Progenitor cell of endocrine pancreas (in vitro differentiated cells): ENCODE results near the gene WNK2. TPM values are rescaled to one million over a fixed set of nuclear protein-coding genes. Genes with fewer than 3 reads are reported as not detected.
"Not testable (repeated sequence)": the region's sequence is repeated elsewhere in the genome, so short reads cannot be mapped to it uniquely, and the experiment has no call there.

Source experiments
- DNase-seq: peaks from one replicate; pipeline ENCODE4 v3.0.0; 2021; ENCODE audit warnings: low spot score; ENCODE audit not compliant: unreplicated experiment
- H3K27ac Mint-ChIP-seq: 2 replicates; pipeline ENCODE4 v1.8.0; 2021; ENCODE audit warnings: mild to moderate bottlenecking, moderate library complexity, mixed read lengths
- H3K27me3 Mint-ChIP-seq: 2 replicates; pipeline ENCODE4 v1.8.0; 2021; ENCODE audit warnings: mixed read lengths
- H3K36me3 Mint-ChIP-seq: 2 replicates; pipeline ENCODE4 v1.8.0; 2022; ENCODE audit warnings: mixed read lengths; ENCODE audit not compliant: insufficient read depth
- H3K4me1 Mint-ChIP-seq: 2 replicates; pipeline ENCODE4 v1.8.0; 2021; ENCODE audit warnings: low read depth, mixed read lengths
- H3K4me3 Mint-ChIP-seq: 2 replicates; pipeline ENCODE4 v1.8.0; 2021; ENCODE audit warnings: low read depth, mild to moderate bottlenecking, moderate library complexity, mixed read lengths
- H3K9me3 Mint-ChIP-seq: 2 replicates; pipeline ENCODE4 v1.8.0; 2021; ENCODE audit warnings: low read depth, mixed read lengths
- total RNA-seq: library from RNA; stranded (reverse); gene quantifications from 2 replicates; pipeline ENCODE4 v1.2.1, GENCODE V29; 2021
- TF ChIP-seq, protein P1 (sequence below): fragments of 200-600 bp; sonication (generic); IDR thresholded peaks from one replicate; pipeline ENCODE4 v1.5.0; 2021; ENCODE audit warnings: antibody characterized with exemption, mild to moderate bottlenecking; ENCODE audit not compliant: unreplicated experiment

The WNK2 gene
- total RNA-seq, 1 donor from 2014 or later: 345 TPM

DNA sequence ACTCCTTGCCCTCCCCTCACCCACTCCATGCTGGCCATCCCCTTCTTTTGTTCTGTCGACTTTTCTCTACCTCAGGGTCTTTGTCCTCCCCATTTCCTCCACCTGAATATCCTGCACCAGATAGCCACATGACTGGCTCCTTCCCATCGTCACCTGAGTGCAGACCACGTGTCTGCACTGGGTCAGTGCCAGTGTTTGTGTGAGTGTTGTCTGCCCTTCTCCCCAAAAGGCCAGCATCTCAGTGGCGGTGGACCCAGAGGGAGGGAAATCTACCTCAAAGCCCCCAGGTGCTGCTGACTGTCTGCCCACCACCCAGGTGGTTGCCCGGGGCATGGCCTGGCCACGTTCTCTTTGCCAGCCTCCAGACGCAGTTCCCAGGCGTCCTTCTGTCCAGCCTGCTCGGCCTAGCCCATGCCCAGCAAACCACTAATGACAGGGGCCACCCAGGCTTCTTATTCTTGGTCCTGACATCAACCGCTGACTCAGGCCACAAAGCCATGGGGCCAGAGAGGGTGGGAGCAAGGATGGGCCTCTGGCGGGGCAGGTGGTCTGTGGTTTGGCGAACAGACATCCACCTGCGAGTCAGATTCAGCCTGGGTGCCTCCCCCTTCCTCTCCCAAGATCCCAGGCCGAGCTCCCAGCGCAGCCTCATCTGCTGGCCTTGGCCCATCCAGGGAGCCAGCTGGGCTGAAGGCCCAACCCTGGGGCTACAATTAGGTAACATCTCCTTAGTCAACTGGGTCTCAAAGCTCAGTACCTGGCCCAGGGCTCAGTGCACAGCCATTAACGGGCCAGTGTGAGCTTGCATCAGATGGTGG lies 44.4 kb upstream of the WNK2 start:
- no peak overlapping the region for H3K27ac Mint-ChIP-seq
- DNase-seq: no peak
- peaks cover 3% of the 10 kb centered on the region for H3K4me1 Mint-ChIP-seq
- H3K36me3 Mint-ChIP-seq: no peaks in the 10 kb centered on the region
- peaks cover 2% of the 10 kb centered on the region for H3K27me3 Mint-ChIP-seq
- H3K4me3 Mint-ChIP-seq: no peak overlapping the region
- TF ChIP-seq, protein P1, sequence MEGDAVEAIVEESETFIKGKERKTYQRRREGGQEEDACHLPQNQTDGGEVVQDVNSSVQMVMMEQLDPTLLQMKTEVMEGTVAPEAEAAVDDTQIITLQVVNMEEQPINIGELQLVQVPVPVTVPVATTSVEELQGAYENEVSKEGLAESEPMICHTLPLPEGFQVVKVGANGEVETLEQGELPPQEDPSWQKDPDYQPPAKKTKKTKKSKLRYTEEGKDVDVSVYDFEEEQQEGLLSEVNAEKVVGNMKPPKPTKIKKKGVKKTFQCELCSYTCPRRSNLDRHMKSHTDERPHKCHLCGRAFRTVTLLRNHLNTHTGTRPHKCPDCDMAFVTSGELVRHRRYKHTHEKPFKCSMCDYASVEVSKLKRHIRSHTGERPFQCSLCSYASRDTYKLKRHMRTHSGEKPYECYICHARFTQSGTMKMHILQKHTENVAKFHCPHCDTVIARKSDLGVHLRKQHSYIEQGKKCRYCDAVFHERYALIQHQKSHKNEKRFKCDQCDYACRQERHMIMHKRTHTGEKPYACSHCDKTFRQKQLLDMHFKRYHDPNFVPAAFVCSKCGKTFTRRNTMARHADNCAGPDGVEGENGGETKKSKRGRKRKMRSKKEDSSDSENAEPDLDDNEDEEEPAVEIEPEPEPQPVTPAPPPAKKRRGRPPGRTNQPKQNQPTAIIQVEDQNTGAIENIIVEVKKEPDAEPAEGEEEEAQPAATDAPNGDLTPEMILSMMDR: no peak
- no peaks in the 10 kb centered on the region for H3K9me3 Mint-ChIP-seq

DNA sequence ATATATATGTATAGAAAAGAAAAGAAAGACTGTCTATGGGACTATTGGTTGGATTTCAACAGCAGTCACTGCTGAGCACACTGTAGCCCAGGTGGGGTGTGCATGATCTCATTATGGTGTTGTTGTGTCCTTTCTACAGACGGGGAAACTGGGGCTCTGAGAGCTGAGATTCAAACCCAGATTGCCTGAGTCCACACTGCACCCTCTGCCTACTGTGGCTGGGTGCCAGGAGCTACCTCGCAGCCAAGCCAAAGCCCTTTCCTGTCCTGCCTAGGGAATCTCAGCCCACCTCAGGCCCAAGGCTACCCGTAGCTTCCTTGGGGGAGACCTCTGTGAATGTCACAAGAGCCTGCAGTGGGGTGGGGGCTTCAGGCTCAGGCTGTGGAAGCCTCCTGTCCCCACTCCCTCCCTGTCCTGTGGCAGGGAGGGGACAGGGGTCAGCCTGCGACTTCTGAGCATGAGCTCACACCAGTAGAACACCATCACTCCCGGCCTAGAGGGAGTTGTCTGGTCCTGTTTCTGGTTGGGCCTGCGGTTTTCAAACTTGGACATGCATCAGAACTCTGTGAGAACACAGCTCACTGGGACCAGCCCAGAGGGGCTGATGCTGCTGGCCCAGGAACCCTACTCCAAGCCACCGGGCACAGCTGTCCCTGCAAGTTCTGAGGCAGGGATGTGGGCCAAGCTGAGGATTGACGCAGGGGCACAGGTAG lies 42.0 kb upstream of the WNK2 start:
- Mint-ChIP-seq H3K9me3 (no peaks in the 10 kb centered on the region), H3K4me1 (peaks cover 1% of the 10 kb centered on the region), H3K27ac (no peak overlapping the region)

DNA sequence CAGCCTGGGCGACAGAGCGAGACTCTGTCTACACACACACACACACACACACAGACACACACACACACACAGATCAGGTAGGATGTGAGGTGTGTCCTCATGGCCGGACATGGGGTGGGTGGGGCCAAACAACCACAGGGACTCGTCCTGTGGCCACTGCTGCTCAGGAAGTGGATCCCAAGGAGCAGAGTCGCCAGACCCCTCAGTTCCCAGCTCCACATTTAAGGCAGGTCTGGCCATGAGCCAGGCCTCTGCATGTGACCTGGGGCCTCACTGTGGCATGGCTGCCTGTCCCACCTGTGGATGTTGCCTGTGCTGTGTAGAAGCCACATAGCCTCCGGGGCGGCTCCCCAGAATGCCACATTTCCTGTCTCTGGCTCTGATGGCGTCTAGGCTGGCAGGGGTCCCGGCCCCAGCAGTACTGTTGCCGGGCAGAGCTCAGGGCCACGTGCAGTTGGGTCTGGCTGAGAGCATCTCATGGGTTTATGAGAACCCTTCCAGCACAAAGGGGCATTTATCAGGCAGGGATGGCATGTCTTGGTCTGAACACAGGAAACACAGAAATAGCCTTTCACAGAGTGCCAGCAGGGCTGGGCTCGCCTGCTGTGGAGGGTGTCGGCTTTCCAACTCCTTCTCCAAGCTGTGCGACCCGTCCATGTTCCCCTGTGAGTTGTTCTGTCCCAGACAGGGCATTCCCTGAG lies 40.0 kb upstream of the WNK2 start:
- H3K36me3 Mint-ChIP-seq: no peaks in the 10 kb centered on the region
- H3K27ac Mint-ChIP-seq: no peak overlapping the region
- peaks cover 1% of the 10 kb centered on the region for H3K4me1 Mint-ChIP-seq
- no peak for DNase-seq
- TF ChIP-seq, protein P1: no peak
- H3K4me3 Mint-ChIP-seq: no peak overlapping the region
- H3K9me3 Mint-ChIP-seq: no peaks in the 10 kb centered on the region
- H3K27me3 Mint-ChIP-seq: no peaks in the 10 kb centered on the region

More for the DNA sequence above, 42.0 kb upstream of the WNK2 start:
- Mint-ChIP-seq H3K27me3 (no peaks in the 10 kb centered on the region), H3K4me3 (no peak overlapping the region), H3K36me3 (no peaks in the 10 kb centered on the region)
- TF ChIP-seq, protein P1: no peak
- DNase-seq: no peak

DNA sequence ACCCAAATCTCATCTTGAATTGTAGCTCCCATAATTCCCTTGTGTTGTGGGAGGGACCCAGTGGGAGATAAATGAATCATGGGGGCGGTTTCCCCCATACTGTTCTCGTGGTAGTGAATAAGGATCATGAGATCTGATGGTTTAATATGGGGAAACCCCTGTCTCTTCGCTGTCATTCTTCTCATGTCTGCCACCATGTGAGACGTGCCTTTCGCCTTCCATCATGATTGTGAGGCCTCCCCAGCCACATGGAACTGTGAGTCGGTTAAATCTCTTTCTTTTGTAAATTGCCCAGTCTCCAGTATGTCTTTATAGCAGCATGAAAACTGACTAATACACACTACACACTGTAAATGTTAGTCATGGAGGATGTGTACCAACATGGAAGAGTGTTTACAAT lies 37.2 kb upstream of the WNK2 start:
- H3K9me3 Mint-ChIP-seq, DNase-seq, H3K36me3 Mint-ChIP-seq, H3K27ac Mint-ChIP-seq, H3K4me3 Mint-ChIP-seq, H3K27me3 Mint-ChIP-seq, H3K4me1 Mint-ChIP-seq: not testable (repeated sequence)

DNA sequence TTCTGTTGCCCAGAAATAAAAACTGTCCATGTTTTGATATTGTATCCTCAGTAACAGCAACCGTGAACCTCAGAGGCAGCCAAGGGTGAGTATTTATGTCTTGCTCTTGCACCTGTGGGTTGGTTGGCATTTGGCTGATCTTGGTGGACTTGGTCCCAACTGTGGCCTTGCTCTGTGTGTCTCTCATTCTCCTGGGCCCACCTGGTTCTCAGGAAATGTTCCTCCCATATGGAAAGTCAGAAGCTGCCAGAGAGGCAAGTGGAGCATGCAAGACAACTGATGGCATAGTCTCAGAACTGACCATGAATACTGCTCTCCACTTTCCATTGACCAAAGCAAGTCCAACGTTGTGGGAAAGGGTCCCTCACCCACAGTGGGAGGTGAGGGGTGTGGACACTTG lies 36.3 kb upstream of the WNK2 start:
- H3K4me3 Mint-ChIP-seq: no peak overlapping the region
- no peaks in the 10 kb centered on the region for H3K27me3 Mint-ChIP-seq
- TF ChIP-seq, protein P1: no peak
- H3K27ac Mint-ChIP-seq: no peak overlapping the region
- DNase-seq: no peak
- H3K36me3 Mint-ChIP-seq: no peaks in the 10 kb centered on the region
- peaks cover 1% of the 10 kb centered on the region for H3K4me1 Mint-ChIP-seq
- H3K9me3 Mint-ChIP-seq: no peaks in the 10 kb centered on the region
